ENCODE results near the gene MYO1B.

DNA sequence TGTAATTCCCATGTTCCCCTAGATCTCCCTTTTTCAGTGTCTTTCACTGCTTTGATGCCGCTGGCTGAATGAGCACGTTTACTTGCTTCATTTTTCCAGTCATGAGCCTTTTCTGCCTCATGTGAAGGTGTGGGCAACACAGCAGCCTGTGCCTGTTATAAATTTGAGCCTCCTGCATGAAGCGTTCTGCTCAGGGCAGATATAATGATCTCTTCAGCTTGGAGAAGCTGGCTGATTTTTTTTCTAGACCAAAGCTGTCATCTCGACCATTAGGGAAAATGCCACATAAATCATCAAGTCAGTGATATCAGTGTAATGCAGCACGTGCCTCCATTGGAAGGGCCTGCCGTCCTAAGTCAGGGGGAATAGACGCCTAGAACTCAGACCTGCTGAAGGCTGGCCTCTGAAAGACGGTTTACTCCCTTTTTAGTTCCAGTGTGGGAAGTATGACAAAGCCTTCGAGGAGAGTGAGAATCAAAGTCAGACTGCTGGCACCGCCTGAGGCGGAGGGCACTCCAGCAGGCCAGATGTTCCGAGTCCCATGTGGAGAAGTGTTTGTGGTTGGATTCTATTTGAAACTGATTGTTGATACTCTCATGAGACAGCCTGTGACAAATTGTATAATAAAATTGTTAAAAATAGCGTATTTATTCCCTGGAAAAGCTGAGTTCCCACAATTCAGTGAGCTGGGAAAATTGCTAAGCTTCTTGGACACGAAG is 196.5 kb downstream of the MYO1B start:
- TF ChIP-seq, protein P1, sequence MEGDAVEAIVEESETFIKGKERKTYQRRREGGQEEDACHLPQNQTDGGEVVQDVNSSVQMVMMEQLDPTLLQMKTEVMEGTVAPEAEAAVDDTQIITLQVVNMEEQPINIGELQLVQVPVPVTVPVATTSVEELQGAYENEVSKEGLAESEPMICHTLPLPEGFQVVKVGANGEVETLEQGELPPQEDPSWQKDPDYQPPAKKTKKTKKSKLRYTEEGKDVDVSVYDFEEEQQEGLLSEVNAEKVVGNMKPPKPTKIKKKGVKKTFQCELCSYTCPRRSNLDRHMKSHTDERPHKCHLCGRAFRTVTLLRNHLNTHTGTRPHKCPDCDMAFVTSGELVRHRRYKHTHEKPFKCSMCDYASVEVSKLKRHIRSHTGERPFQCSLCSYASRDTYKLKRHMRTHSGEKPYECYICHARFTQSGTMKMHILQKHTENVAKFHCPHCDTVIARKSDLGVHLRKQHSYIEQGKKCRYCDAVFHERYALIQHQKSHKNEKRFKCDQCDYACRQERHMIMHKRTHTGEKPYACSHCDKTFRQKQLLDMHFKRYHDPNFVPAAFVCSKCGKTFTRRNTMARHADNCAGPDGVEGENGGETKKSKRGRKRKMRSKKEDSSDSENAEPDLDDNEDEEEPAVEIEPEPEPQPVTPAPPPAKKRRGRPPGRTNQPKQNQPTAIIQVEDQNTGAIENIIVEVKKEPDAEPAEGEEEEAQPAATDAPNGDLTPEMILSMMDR (IDR thresholded peaks at IDR 0.05): no peak
- no peak for TF ChIP-seq POLR2A (IDR thresholded peaks at IDR 0.05)

All from vagina (tissue), 2 donors.